ENCODE results near the gene ELK3. TPM values are rescaled to one million over a fixed set of nuclear protein-coding genes. Genes with fewer than 3 reads are reported as not detected.

The ELK3 gene
- 19.0 and 20.6 TPM in 2 replicates for total RNA-seq (2014; rRNA removed; shearing (Covaris generic))

- Histone ChIP-seq H3K36me3 (no peaks in the 10 kb centered on the region), H3K4me1 (replicated peaks) (peaks cover 30% of the 10 kb centered on the region), H3K9me3 (replicated peaks) (no peaks in the 10 kb centered on the region), H3K27ac (peak within 1 kb of the TSS; percentile 86), H3K27me3 (replicated peaks) (no peaks in the 10 kb centered on the region), H3K4me3 (peak within 1 kb of the TSS; percentile 74)
- peak; percentile 48 to 72 for DNase-seq (ENCODE audit: low read depth in 1 of 2, low spot score in 2 of 2)
These were observed at the start of gene ELK3 for GRCh38 chr12:96193725-96194575. Gene ELK3 (plus strand): TSS chr12:96194375.

GRCh38 chr12:96146747-96147146, 47.4 kb upstream of the ELK3 start:
- Histone ChIP-seq H3K27ac (no peak overlapping the region), H3K36me3 (no peaks in the 10 kb centered on the region), H3K27me3 (replicated peaks) (no peaks in the 10 kb centered on the region), H3K4me1 (replicated peaks) (peaks cover 1% of the 10 kb centered on the region; the same call in 1 of the 2 replicates), H3K4me3 (no peak overlapping the region), H3K9me3 (replicated peaks) (no peaks in the 10 kb centered on the region)
- DNase-seq (ENCODE audit: low read depth in 1 of 2, low spot score in 2 of 2) = no peak

GRCh38 chr12:96150442-96150841, 43.7 kb upstream of the ELK3 start:
- 0 out of 2 replicates have a peak, but pooled peaks cover 2% of the 10 kb centered on the region for H3K9me3 ChIP-seq (replicated peaks)
- H3K36me3 ChIP-seq = no peaks in the 10 kb centered on the region
- no peak overlapping the region for H3K4me3 ChIP-seq
- no peak overlapping the region for H3K27ac ChIP-seq
- no peak for DNase-seq (ENCODE audit: low read depth in 1 of 2, low spot score in 2 of 2)
- H3K27me3 ChIP-seq (replicated peaks) = no peaks in the 10 kb centered on the region
- H3K4me1 ChIP-seq (replicated peaks) = no peaks in the 10 kb centered on the region

GRCh38 chr12:96152164-96152563, 42.0 kb upstream of the ELK3 start:
- Histone ChIP-seq H3K27ac (no peak overlapping the region), H3K27me3 (replicated peaks) (no peaks in the 10 kb centered on the region), H3K4me3 (no peak overlapping the region), H3K4me1 (replicated peaks) (no peaks in the 10 kb centered on the region), H3K36me3 (no peaks in the 10 kb centered on the region), H3K9me3 (replicated peaks) (0 out of 2 replicates have a peak, but pooled peaks cover 2% of the 10 kb centered on the region)
- no peak for DNase-seq (ENCODE audit: low read depth in 1 of 2, low spot score in 2 of 2)

GRCh38 chr12:96153131-96153725, 40.9 kb upstream of the ELK3 start:
- H3K9me3 ChIP-seq (replicated peaks) = 0 out of 2 replicates have a peak, but pooled peaks cover 2% of the 10 kb centered on the region
- no peak overlapping the region for H3K27ac ChIP-seq
- no peak overlapping the region for H3K4me3 ChIP-seq
- no peaks in the 10 kb centered on the region for H3K4me1 ChIP-seq (replicated peaks)
- H3K27me3 ChIP-seq (replicated peaks) = no peaks in the 10 kb centered on the region
- DNase-seq (ENCODE audit: low read depth in 1 of 2, low spot score in 2 of 2) = no peak
- H3K36me3 ChIP-seq = no peaks in the 10 kb centered on the region

GRCh38 chr12:96155181-96155580, 39.0 kb upstream of the ELK3 start:
- no peak for DNase-seq (ENCODE audit: low read depth in 1 of 2, low spot score in 2 of 2)
- H3K4me1 ChIP-seq (replicated peaks) = no peaks in the 10 kb centered on the region
- H3K9me3 ChIP-seq (replicated peaks) = 0 out of 2 replicates have a peak, but pooled peaks cover 2% of the 10 kb centered on the region
- H3K36me3 ChIP-seq = no peaks in the 10 kb centered on the region
- H3K4me3 ChIP-seq = no peak overlapping the region
- H3K27me3 ChIP-seq (replicated peaks) = no peaks in the 10 kb centered on the region
- no peak overlapping the region for H3K27ac ChIP-seq

- no peak for DNase-seq (ENCODE audit: low read depth in 1 of 2, low spot score in 2 of 2)
- H3K4me1 ChIP-seq (replicated peaks) = no peaks in the 10 kb centered on the region
- no peaks in the 10 kb centered on the region for H3K36me3 ChIP-seq
- 0 out of 2 replicates have a peak, but pooled peaks cover 2% of the 10 kb centered on the region for H3K9me3 ChIP-seq (replicated peaks)
- H3K27me3 ChIP-seq (replicated peaks) = no peaks in the 10 kb centered on the region
- H3K27ac ChIP-seq = no peak overlapping the region
- H3K4me3 ChIP-seq = no peak overlapping the region
These were observed 38.4 kb upstream of the ELK3 start for GRCh38 chr12:96155781-96156180.

- Histone ChIP-seq H3K27ac (no peak overlapping the region), H3K4me1 (replicated peaks) (no peaks in the 10 kb centered on the region), H3K9me3 (replicated peaks) (0 out of 2 replicates have a peak, but pooled peaks cover 2% of the 10 kb centered on the region), H3K4me3 (no peak overlapping the region), H3K27me3 (replicated peaks) (no peaks in the 10 kb centered on the region), H3K36me3 (no peaks in the 10 kb centered on the region)
- no peak for DNase-seq (ENCODE audit: low read depth in 1 of 2, low spot score in 2 of 2)
These were observed 38.0 kb upstream of the ELK3 start for GRCh38 chr12:96156211-96156610.

GRCh38 chr12:96157427-96157826, 36.7 kb upstream of the ELK3 start:
- Histone ChIP-seq H3K4me1 (replicated peaks) (no peaks in the 10 kb centered on the region), H3K4me3 (no peak overlapping the region), H3K9me3 (replicated peaks) (0 out of 2 replicates have a peak, but pooled peaks cover 2% of the 10 kb centered on the region), H3K36me3 (no peaks in the 10 kb centered on the region), H3K27me3 (replicated peaks) (no peaks in the 10 kb centered on the region), H3K27ac (no peak overlapping the region)
- DNase-seq (ENCODE audit: low read depth in 1 of 2, low spot score in 2 of 2) = no peak

GRCh38 chr12:96164951-96165811, 29.0 kb upstream of the ELK3 start:
- Histone ChIP-seq H3K4me3 (no peak overlapping the region), H3K36me3 (no peaks in the 10 kb centered on the region), H3K4me1 (replicated peaks) (no peaks in the 10 kb centered on the region), H3K9me3 (replicated peaks) (no peaks in the 10 kb centered on the region), H3K27me3 (replicated peaks) (no peaks in the 10 kb centered on the region), H3K27ac (no peak overlapping the region)
- DNase-seq (ENCODE audit: low read depth in 1 of 2, low spot score in 2 of 2) = no peak

- Histone ChIP-seq H3K9me3 (replicated peaks) (no peaks in the 10 kb centered on the region), H3K27ac (no peak overlapping the region), H3K4me1 (replicated peaks) (no peaks in the 10 kb centered on the region), H3K27me3 (replicated peaks) (no peaks in the 10 kb centered on the region), H3K36me3 (no peaks in the 10 kb centered on the region), H3K4me3 (no peak overlapping the region)
- no peak for DNase-seq (ENCODE audit: low read depth in 1 of 2, low spot score in 2 of 2)
These were observed 27.4 kb upstream of the ELK3 start for GRCh38 chr12:96166765-96167164.

GRCh38 chr12:96167492-96167891, 26.7 kb upstream of the ELK3 start:
- Histone ChIP-seq H3K4me1 (replicated peaks) (no peaks in the 10 kb centered on the region), H3K9me3 (replicated peaks) (no peaks in the 10 kb centered on the region), H3K27me3 (replicated peaks) (no peaks in the 10 kb centered on the region), H3K4me3 (no peak overlapping the region), H3K36me3 (no peaks in the 10 kb centered on the region), H3K27ac (no peak overlapping the region)
- DNase-seq (ENCODE audit: low read depth in 1 of 2, low spot score in 2 of 2) = no peak

GRCh38 chr12:96170328-96170727, 23.8 kb upstream of the ELK3 start:
- Histone ChIP-seq H3K4me3 (no peak overlapping the region), H3K4me1 (replicated peaks) (no peaks in the 10 kb centered on the region)

More at GRCh38 chr12:96170328-96170727, 23.8 kb upstream of the ELK3 start:
- no peaks in the 10 kb centered on the region for H3K36me3 ChIP-seq
- H3K27me3 ChIP-seq (replicated peaks) = no peaks in the 10 kb centered on the region
- no peaks in the 10 kb centered on the region for H3K9me3 ChIP-seq (replicated peaks)
- no peak overlapping the region for H3K27ac ChIP-seq
- no peak for DNase-seq (ENCODE audit: low read depth in 1 of 2, low spot score in 2 of 2)

Data from SJSA1 (cell line).